GM10847 (cell line): ENCODE data around the gene ZSCAN26.

Experiments
- POLR2A ChIP-seq: IDR thresholded peaks from 2 replicates; pipeline ENCODE4 v1.6.1; 2011; ENCODE audit not compliant: insufficient read length; ENCODE audit errors: extremely low read depth

ZSCAN26 gene

GRCh38 chr6:28245206-28245941 lies 21.6 kb upstream of the ZSCAN26 start:
- TF ChIP-seq POLR2A = no peak

GRCh38 chr6:28248916-28249315 lies 18.0 kb upstream of the ZSCAN26 start:
- no peak for TF ChIP-seq POLR2A

DNA sequence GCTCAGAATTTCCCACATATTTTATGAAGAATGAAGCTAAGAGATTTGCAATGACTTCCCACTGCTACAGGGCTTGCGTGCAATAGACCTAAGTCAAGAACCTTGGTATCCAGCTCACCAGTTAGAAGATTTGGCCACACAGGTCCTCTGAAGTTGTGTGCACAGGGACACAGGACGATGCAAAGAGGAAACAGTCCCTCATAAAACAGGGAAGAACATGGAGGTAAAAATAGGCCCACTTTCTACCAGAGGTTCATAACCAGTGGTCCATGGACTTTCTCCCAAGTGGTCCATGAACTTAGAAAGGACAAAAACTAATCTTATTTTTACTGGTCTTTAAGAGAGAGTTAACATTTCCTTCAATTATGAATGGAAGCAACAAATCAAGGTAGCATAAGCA lies 16.2 kb upstream of the ZSCAN26 start:
- TF ChIP-seq POLR2A = no peak

- no peak for TF ChIP-seq POLR2A
These were observed 15.3 kb upstream of the ZSCAN26 start for GRCh38 chr6:28251661-28252008.

- TF ChIP-seq POLR2A = no peak
These were observed 14.7 kb upstream of the ZSCAN26 start, which contains the start of gene ZKSCAN4 for GRCh38 chr6:28252009-28252975. TSS of gene ZKSCAN4 (minus strand) at chr6:28252269. CDS start at chr6:28251980, 289 bp downstream.

- TF ChIP-seq POLR2A = no peak
These were observed 12.8 kb upstream of the ZSCAN26 start for GRCh38 chr6:28254121-28254519.

DNA sequence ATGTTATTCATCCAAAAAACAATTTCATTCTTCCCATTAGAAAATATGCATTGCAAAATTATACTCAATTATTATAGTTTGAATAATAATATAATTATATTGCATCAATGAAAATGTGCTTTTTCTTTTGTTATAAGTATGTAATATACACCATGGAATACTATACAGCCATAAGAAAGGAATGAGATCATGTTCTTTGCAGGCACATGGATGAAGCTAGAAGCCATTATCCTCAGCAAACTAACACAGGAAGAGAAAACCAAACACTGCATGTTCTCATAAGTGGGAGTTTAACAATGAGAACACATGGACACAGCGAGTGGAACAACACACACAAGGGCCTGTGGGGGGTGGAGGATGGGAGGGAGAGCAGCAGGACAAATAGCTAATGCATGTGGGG lies 9.9 kb upstream of the ZSCAN26 start:
- no peak for TF ChIP-seq POLR2A

DNA sequence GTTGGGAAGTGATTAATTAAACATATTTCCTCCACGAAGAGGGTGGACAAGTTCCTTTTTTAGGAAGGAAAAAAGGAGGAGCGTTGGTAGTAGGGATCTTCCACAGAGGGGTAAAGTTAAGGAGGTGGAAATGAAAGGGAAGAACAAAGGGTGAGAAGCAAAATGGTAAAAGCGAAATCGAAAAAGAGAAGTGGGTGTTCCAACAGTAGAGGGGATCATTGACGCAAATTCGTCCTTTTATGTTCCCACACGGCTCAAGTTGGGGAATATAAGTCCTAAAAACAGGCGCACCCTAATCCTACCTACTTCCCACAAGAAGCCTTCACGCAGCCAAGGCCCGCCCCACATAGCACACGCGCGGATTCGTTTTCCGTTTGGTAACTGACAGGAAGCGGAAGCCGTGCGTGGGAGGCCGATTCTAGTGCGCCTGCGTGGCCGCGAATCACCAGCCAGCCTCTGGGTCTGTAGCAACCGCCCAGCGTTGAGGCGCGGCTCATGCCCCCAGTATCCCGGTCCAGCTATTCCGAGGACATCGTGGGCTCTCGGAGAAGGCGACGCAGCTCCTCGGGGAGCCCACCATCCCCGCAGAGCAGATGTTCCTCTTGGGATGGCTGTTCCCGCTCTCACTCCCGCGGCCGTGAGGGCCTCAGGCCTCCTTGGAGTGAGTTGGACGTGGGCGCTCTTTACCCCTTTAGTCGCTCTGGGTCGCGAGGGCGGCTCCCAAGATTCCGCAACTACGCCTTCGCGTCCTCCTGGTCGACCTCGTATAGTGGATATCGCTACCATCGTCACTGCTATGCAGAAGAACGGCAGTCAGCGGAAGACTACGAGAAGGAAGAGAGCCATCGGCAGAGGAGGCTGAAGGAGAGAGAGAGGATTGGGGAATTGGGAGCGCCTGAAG lies 7.8 kb upstream of the ZSCAN26 start, which contains the start of gene NKAPL:
NKAPL (plus strand) TSS at position 421 of the 901 bp plus-strand sequence; CDS start at position 496, 75 bp downstream.
- no peak for TF ChIP-seq POLR2A

GRCh38 chr6:28263922-28264321 lies 3.0 kb upstream of the ZSCAN26 start:
- TF ChIP-seq POLR2A = no peak

DNA sequence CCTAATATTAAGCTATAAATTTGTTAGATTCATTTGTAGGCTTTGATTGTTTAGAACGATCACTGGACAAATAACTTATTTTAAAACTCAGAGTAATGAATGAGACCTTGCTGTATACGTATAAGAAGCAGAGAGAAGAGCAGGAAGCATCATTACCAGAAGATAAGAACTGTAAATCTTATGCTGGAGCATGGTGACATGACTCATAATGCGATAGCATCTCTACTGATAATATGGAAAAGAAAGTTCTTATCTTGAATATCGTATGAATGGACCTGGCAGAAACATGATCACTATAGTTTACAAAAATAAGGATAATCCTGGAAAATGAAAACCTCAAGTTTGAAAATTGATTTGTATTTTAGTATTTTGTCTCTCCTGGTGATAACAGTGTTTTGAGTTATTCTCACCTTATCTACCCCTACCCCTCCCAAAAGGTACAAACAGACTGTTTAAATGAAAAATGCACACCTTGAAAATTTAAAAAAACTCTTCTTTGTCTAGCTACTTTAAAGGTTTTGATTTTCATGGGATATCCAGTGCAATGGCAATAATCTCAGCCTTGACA lies 2.0 kb upstream of the ZSCAN26 start:
- TF ChIP-seq POLR2A = no peak

DNA sequence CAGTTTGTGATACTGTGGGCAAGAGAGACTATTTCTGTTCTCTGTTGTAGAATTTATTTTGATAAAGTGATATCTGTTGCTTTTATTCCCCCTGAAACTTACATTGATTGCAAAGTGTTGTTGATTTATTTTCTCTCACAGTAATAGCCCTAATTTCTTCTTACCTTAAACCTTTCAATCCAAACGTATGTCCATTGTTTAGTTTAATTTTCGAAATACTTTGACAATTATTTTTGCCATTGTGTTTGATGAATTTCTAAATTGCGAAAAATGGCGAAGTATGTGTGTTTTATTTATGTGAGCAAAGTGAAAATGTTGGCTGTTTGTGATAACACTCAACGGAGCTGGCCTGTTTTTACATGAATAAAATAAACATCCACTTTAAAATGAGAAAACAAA lies 381 bp upstream of the ZSCAN26 start:
- no peak for TF ChIP-seq POLR2A

- TF ChIP-seq POLR2A = no peak
These were observed 734 bp downstream of the ZSCAN26 start for GRCh38 chr6:28267695-28268059.

GRCh38 chr6:28269492-28269891 lies 2.5 kb downstream of the ZSCAN26 start:
- no peak for TF ChIP-seq POLR2A

DNA sequence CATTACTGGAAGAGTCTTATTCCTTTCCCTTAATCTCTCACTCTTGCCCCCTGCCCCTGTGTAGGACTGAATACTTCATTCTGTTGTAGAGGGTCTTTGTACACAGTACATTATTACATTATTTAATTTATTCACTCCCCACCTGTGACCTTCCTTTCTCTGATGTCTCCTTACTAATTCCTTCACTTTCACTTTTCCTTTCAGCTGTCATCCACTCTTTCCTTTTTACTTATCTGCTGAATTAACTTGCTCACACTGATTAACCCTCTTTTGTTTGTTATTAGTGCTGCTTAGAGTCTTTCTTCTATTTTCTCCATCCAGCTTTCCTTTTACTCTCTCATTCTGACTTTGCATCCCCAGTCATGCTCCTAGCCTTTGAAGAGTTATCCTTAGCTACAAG lies 7.9 kb downstream of the ZSCAN26 start:
- no peak for TF ChIP-seq POLR2A

GRCh38 chr6:28277746-28278145 lies 10.8 kb downstream of the ZSCAN26 start:
- TF ChIP-seq POLR2A = no peak
